H54 (cell line): Measurements from ENCODE around the gene SULT2B1.
"Not testable (repeated sequence)": the region's sequence is repeated elsewhere in the genome, so short reads cannot be mapped to it uniquely, and the experiment has no call there.

Source experiments
- DNase-seq: peaks from one replicate; pipeline ENCODE4 v3.0.0; 2011; ENCODE audit warnings: low spot score, mixed read lengths; ENCODE audit not compliant: insufficient read length
- FAIRE-seq: peaks from 3 replicates; lab custom pipeline; 2011; peaks lifted over from hg19 to GRCh38; lab: Jason Lieb, UNC
- POLR2A ChIP-seq: IDR thresholded peaks from 2 replicates; pipeline ENCODE4 v1.6.1; 2011; ENCODE audit warnings: low read depth, mild to moderate bottlenecking, low read length

Gene SULT2B1

GRCh38 chr19:48556825-48557224 lies 4.9 kb downstream of the SULT2B1 start:
- FAIRE-seq (no peak), DNase-seq (no peak)
- TF ChIP-seq POLR2A, result no peak

- TF ChIP-seq POLR2A, result no peak
- no peak for FAIRE-seq
- DNase-seq, result no peak
Measured at GRCh38 chr19:48558018-48558684, 6.2 kb downstream of the SULT2B1 start.

DNA sequence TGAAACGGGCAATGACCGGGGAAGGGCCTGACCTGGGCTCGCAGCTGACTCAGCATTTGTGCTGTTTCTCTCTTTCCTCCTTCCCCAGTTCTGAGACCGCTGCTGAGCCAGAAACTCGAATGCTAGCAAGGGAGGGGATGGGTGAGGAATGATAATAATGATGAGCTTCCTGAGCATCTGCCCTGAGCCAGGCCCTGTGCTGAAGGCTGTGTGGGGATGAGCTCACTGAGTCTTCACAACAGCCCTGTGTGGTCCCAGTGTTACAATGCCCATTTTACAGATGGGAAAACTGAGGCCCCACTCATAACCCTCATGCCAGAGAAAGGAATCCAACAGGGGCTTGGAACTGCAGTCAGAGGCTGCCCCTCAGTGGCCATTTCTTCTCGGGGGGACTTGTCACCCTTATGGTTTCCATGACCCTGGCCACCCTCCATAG lies 8.1 kb downstream of the SULT2B1 start:
- TF ChIP-seq POLR2A, result no peak
- DNase-seq (no peak), FAIRE-seq (no peak)

- FAIRE-seq (no peak), DNase-seq (no peak)
- TF ChIP-seq POLR2A, result no peak
Measured at GRCh38 chr19:48561412-48561811, 9.4 kb downstream of the SULT2B1 start.

GRCh38 chr19:48565090-48565489 lies 13.1 kb downstream of the SULT2B1 start:
- DNase-seq (no peak), FAIRE-seq (no peak)
- TF ChIP-seq POLR2A, result no peak

GRCh38 chr19:48568345-48568886 lies 16.4 kb downstream of the SULT2B1 start:
- no peak; the same call in 1 of the 2 replicates for TF ChIP-seq POLR2A
- DNase-seq (peak; percentile 72), FAIRE-seq (peak; percentile 91)

DNA sequence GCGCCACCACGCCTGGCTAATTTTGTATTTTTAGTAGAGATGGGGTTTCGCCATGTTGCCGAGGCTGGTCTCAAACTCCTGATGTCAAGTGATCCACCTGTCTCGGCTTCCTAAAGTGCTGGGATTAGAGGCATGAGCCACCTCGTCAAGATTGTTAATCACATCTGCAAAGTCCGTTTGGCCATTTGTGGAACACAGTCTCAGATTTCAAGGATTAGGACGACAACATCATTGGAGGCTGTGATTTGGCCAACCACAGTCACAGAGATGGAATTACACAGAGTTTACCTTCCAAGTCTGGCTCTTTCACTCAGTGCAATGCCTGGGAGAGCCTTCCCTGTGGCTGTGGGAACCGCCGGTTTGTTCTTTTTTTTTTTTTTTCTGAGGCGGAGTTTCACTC lies 17.8 kb downstream of the SULT2B1 start:
- TF ChIP-seq POLR2A, result no peak
- FAIRE-seq (no peak), DNase-seq (no peak)

- DNase-seq (no peak), FAIRE-seq (no peak)
- TF ChIP-seq POLR2A, result no peak
Measured at GRCh38 chr19:48571378-48572162, 19.6 kb downstream of the SULT2B1 start.

- FAIRE-seq (no peak), DNase-seq (no peak)
- no peak for TF ChIP-seq POLR2A
Measured at GRCh38 chr19:48573163-48573505, 21.2 kb downstream of the SULT2B1 start.

DNA sequence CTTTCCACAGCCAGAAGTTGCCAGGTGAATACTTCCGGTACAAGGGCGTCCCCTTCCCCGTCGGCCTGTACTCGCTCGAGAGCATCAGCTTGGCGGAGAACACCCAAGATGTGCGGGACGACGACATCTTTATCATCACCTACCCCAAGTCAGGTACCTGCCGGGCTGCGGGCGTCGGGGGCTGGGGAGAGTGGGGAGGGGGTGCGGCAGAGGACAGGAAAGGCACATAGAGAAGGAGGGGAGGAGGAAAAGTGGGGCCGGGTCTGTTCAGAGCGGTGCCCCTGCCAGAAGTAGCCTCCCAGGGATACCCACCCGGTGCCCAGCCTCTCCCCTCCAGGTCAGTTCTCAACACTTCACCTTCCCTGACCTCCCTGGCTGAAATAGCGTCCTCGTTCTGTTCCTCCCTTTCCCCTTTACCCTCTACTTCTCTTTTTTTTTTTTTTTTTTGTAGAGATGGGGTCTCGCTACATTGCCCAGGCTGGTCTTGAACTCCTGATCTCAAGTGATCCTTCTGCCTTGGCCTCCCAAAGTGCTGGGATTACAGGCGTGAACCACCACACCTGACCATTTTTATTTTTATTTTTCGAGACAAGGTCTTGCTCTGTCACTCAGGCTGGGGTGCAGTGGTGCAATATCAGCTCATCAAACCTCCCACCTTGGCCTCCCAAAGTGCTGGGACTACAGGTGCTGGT lies 24.1 kb downstream of the SULT2B1 start:
- no peak for FAIRE-seq
- no peak for DNase-seq
- no peak for TF ChIP-seq POLR2A

DNA sequence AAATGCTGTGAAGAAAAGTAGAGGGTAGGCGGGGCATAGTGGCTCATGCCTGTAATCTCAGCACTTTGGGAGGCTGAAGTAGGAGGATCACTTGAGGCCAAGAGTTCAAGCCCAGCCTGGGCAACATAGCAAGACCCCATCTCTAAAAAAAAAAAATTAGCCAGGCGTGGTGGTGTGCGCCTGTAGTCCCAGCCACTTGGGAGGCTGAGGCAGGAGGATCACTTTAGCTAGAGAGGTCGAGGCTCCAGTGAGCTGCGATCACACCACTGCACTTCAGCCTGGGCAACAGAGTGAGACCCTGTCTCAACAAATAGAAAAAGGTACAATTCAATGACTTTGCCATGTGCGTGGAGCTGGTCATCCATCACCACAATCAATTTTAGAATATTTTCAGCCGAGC lies 25.9 kb downstream of the SULT2B1 start:
- FAIRE-seq, DNase-seq: not testable (repeated sequence)

GRCh38 chr19:48578891-48579290 lies 26.9 kb downstream of the SULT2B1 start:
- DNase-seq, result no peak
- TF ChIP-seq POLR2A, result no peak
- FAIRE-seq, result no peak

- DNase-seq, result no peak
- TF ChIP-seq POLR2A, result no peak
- no peak for FAIRE-seq
Measured at GRCh38 chr19:48582168-48582567, 30.2 kb downstream of the SULT2B1 start.

DNA sequence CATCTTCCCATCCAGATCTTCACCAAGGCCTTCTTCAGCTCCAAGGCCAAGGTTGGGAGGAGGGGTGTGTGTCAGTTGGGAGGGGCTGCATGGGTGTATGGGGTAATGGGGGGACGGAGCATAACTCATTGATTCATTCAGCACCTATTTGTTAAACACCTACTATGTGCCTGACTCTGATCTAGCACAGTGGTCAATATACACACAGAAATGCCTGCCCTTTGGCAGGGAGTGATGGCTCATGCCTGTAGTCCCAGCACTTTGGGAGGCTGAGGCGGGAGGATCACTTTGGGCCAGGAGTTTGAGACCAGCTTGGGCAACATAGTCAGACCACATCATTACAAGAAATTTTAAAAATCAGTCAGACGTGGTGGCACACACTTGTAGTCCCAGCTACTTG lies 35.4 kb downstream of the SULT2B1 start:
- FAIRE-seq (no peak), DNase-seq (no peak)
- TF ChIP-seq POLR2A, result no peak
